ENCODE results near the gene PTPRM.

GRCh38 chr18:8176554-8176953, 609.4 kb downstream of the PTPRM start:
- TF ChIP-seq CTCF (IDR thresholded peaks at IDR 0.05; ENCODE audit: low read depth, low read length) (no peak), POLR2A (IDR thresholded peaks at IDR 0.05; ENCODE audit: extremely low read depth, insufficient read length) (no peak)
